Lung (tissue), 12 donors: Measurements from ENCODE around the gene HOXB3. TPM values are rescaled to one million over a fixed set of nuclear protein-coding genes. Genes with fewer than 3 reads are reported as not detected.

Source experiments
- ATAC-seq: fragments of 200-7000 bp; cut with Tn5 transposase; one replicate; pipeline ENCODE4 v1.9.1; 2020; ENCODE audit warnings: moderate number of reproducible peaks; ENCODE audit not compliant: insufficient read depth, low FRiP score
- DNase-seq, 3 donors: peaks; one replicate each; pipeline ENCODE4 v3.0.0-alpha.2; 2013 to 2017
- H3K27ac ChIP-seq, 2 donors: one replicate each; pipeline ENCODE4 v1.5.1; 2013; ENCODE audit warnings: mild to moderate bottlenecking in 2 of 2, moderate library complexity in 2 of 2, control low read depth in 1 of 2, inconsistent platforms in 1 of 2, low read depth in 1 of 2, low read length in 1 of 2
- H3K27me3 ChIP-seq, 3 donors: one replicate each; pipeline ENCODE4 v1.5.1; 2013; ENCODE audit warnings: low read length in 2 of 3; ENCODE audit not compliant: control insufficient read depth in 3 of 3, insufficient read depth in 3 of 3
- H3K36me3 ChIP-seq, 4 donors: one replicate each; pipeline ENCODE4 v1.5.1; 2013; ENCODE audit warnings: low read length in 4 of 4, mild to moderate bottlenecking in 1 of 4, moderate library complexity in 1 of 4; ENCODE audit not compliant: control insufficient read depth in 4 of 4, insufficient read depth in 4 of 4
- H3K4me1 ChIP-seq, 5 donors: one replicate each; pipeline ENCODE4 v1.5.1; 2013; ENCODE audit warnings: low read length in 5 of 5, mild to moderate bottlenecking in 2 of 5, moderate library complexity in 1 of 5; ENCODE audit not compliant: control insufficient read depth in 5 of 5, insufficient read depth in 5 of 5
- H3K4me3 ChIP-seq: one replicate; pipeline ENCODE4 v1.5.1; 2013; ENCODE audit warnings: mild to moderate bottlenecking, control low read depth, moderate library complexity
- H3K9ac ChIP-seq, 2 donors: one replicate each; pipeline ENCODE4 v1.5.1; 2013; ENCODE audit warnings: low read length in 2 of 2, control low read depth in 1 of 2; ENCODE audit not compliant: insufficient read depth in 1 of 2
- H3K9me3 ChIP-seq, 4 donors: one replicate each; pipeline ENCODE4 v1.5.1; 2013; ENCODE audit warnings: low read length in 3 of 4, mild to moderate bottlenecking in 1 of 4, moderate library complexity in 1 of 4; ENCODE audit not compliant: control insufficient read depth in 4 of 4, insufficient read depth in 3 of 4
- WGBS, 2 donors: extraction: QIAGEN DNeasy Blood & Tissue Kit; methylation state at CpG; one replicate each; pipeline ENCODE4 v1.1.7; 2013; 5-methylcytosine and 5-hydroxymethylcytosine counted together
- polyA plus RNA-seq, 2 donors: library from polyadenylated mRNA; stranded (reverse); fragments of 200-250 nt; gene quantifications; one replicate each; pipeline ENCODE4 v1.2.1, GENCODE V29; 2013
- total RNA-seq, 2 donors: library from RNA; depleted of rRNA in 1 of 2; stranded (reverse); fragments of >200 nt in 1 of 2; gene quantifications; one replicate each; pipeline ENCODE4 v1.2.1, GENCODE V29; 2014 to 2021
- TF ChIP-seq, protein P1 (sequence below): IDR thresholded peaks from 2 replicates; pipeline ENCODE4 v1.5.1; 2012; ENCODE audit warnings: mild to moderate bottlenecking; ENCODE audit errors: control extremely low read depth, extremely low read depth
- donor health status: control.
- donor health status: control.
- donor health status: Bipolar disorder and iron deficiency.
- donor health status: healthy.
- donor health status: DM: yes; HTN: yes; CAD: no.

The HOXB3 gene
- total and polyA plus RNA-seq, 4 donors = 1.9 to 21.1 (median 6.7) TPM

DNA sequence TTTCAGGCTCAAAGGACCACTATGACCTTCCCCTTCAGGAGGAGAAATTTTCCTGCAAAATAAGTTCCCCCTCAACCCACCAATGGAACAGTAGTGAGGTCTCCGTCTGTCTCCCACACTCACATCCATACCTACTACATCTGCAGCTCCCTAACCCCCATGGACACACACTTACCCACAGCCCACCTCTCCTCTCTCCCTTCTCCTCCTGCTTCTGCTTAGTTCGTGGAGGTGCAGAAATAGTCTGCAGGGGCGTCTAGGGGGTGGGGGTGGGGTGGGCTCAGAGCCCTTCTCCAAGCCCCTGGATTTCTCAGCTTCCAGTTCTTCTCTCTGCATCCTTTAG lies 20.8 kb downstream of the HOXB3 start:
- peaks cover 0 to 73% (median 0%) of the 10 kb centered on the region in 3 donors for H3K27me3 ChIP-seq
- TF ChIP-seq, protein P1, sequence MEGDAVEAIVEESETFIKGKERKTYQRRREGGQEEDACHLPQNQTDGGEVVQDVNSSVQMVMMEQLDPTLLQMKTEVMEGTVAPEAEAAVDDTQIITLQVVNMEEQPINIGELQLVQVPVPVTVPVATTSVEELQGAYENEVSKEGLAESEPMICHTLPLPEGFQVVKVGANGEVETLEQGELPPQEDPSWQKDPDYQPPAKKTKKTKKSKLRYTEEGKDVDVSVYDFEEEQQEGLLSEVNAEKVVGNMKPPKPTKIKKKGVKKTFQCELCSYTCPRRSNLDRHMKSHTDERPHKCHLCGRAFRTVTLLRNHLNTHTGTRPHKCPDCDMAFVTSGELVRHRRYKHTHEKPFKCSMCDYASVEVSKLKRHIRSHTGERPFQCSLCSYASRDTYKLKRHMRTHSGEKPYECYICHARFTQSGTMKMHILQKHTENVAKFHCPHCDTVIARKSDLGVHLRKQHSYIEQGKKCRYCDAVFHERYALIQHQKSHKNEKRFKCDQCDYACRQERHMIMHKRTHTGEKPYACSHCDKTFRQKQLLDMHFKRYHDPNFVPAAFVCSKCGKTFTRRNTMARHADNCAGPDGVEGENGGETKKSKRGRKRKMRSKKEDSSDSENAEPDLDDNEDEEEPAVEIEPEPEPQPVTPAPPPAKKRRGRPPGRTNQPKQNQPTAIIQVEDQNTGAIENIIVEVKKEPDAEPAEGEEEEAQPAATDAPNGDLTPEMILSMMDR = no peak
- peaks cover 0 to 21% (median 2%) of the 10 kb centered on the region in 4 donors for H3K36me3 ChIP-seq
- peaks cover 0 to 88% (median 12%) of the 10 kb centered on the region in 5 donors for H3K4me1 ChIP-seq
- no peak for ATAC-seq
- H3K9me3 ChIP-seq = peaks cover 0 to 3% (median 0%) of the 10 kb centered on the region in 4 donors
- H3K9ac ChIP-seq = peak overlapping the region; percentile 28 to 96
- WGBS, 2 donors = 25 to 46% methylated on average over 3 of the region's 3 CpGs
- DNase-seq = no peak
- H3K4me3 ChIP-seq = no peak overlapping the region
- peak overlapping the region in 1 of 2 donors; percentile 12 for H3K27ac ChIP-seq

- TF ChIP-seq, protein P1 = no peak
- peak; percentile 78 to 85 (median 83) for DNase-seq
- ATAC-seq = no peak
- 12 to 16% methylated on average over 33 of the region's 33 CpGs for WGBS, 2 donors
- peak overlapping the region in 1 of 2 donors; percentile 21 for H3K27ac ChIP-seq
- peak overlapping the region; percentile 28 to 96 for H3K9ac ChIP-seq
- peaks cover 0 to 21% (median 2%) of the 10 kb centered on the region in 4 donors for H3K36me3 ChIP-seq
- H3K9me3 ChIP-seq = peaks cover 0 to 3% (median 0%) of the 10 kb centered on the region in 4 donors
- no peak overlapping the region for H3K4me3 ChIP-seq
- H3K4me1 ChIP-seq = peaks cover 0 to 83% (median 12%) of the 10 kb centered on the region in 5 donors
- H3K27me3 ChIP-seq = peaks cover 0 to 70% (median 3%) of the 10 kb centered on the region in 3 donors
These were observed 21.4 kb downstream of the HOXB3 start for GRCh38 chr17:48568499-48569239.

- ATAC-seq (no peak), DNase-seq (no peak)
- Histone ChIP-seq H3K27me3 (peaks cover 3 to 69% (median 4%) of the 10 kb centered on the region in 3 donors), H3K4me1 (peaks cover 0 to 83% (median 13%) of the 10 kb centered on the region in 5 donors), H3K36me3 (peaks cover 0 to 24% (median 2%) of the 10 kb centered on the region in 4 donors), H3K9me3 (peaks cover 0 to 3% (median 0%) of the 10 kb centered on the region in 4 donors), H3K27ac (no peak overlapping the region), H3K4me3 (no peak overlapping the region), H3K9ac (peak overlapping the region; percentile 18 to 96)
- TF ChIP-seq, protein P1 = no peak
- 43 to 52% methylated on average over 2 of the region's 2 CpGs for WGBS, 2 donors
These were observed 22.2 kb downstream of the HOXB3 start for GRCh38 chr17:48567646-48568354.
